ENCODE measurements around the gene KRT86. TPM values are rescaled to one million over a fixed set of nuclear protein-coding genes. Genes with fewer than 3 reads are reported as not detected.

The KRT86 gene
- total and polyA plus RNA-seq, 10 donors, result 0.08 to 0.26 (median 0.13) TPM; not detected in 6

DNA sequence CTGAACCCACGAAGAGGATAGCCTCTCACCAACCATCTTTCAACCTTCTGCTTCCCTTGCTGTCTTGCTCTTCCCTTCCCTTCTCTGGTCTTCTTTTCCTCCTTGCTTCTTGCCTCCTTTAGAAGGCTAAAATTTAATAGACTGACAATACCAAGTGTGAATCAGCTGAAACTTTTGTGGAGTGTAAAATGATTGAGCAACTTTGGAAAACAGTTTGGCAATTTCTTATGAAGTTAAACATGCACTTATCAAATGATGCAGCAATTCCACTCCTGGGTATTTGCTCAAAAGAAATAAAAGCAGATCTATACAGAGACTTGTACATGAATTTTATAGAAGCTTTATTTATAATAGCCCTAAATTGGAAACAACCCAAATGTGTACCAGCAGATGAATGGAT lies 3.3 kb upstream of the KRT86 start:
- intact Hi-C loops (cut with DNase I; ENCODE audit: low total_unique reads), result no loop called here

DNA sequence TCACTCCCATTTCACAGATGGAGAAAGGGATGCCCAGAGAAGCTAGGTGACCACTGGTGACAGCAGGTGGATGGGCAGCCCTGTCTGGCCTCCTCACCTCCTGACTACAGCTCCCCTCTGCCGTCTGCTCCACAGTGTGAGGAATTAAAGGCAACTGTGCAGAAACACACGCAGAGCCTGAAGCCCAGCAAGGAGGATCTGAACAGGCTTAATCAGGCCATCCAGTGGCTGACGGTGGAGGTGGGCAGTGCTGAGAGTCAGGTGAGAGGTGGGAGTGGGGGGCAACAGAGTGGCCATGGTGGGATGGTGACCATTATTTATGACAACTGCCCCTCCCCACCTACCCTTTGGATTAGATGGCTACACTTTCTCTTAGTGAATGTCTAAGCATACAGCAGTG lies 1.2 kb downstream of the KRT86 start:
- intact Hi-C loops (cut with DNase I; ENCODE audit: low total_unique reads), result no loop called here
- no peak overlapping the region for H3K4me3 ChIP-seq
- H3K27ac ChIP-seq, result no peak overlapping the region
- DNase-seq, result peak; percentile 35
- H3K4me1 ChIP-seq, result peaks cover 0 to 23% (median 9%) of the 10 kb centered on the region in 6 donors
- TF ChIP-seq POLR2AphosphoS5 (IDR thresholded peaks at IDR 0.05), result no peak
- TF ChIP-seq, protein P1, sequence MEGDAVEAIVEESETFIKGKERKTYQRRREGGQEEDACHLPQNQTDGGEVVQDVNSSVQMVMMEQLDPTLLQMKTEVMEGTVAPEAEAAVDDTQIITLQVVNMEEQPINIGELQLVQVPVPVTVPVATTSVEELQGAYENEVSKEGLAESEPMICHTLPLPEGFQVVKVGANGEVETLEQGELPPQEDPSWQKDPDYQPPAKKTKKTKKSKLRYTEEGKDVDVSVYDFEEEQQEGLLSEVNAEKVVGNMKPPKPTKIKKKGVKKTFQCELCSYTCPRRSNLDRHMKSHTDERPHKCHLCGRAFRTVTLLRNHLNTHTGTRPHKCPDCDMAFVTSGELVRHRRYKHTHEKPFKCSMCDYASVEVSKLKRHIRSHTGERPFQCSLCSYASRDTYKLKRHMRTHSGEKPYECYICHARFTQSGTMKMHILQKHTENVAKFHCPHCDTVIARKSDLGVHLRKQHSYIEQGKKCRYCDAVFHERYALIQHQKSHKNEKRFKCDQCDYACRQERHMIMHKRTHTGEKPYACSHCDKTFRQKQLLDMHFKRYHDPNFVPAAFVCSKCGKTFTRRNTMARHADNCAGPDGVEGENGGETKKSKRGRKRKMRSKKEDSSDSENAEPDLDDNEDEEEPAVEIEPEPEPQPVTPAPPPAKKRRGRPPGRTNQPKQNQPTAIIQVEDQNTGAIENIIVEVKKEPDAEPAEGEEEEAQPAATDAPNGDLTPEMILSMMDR (IDR thresholded peaks at IDR 0.05 in 8 of 11, conservative IDR thresholded peaks at IDR 0.05 in 3 of 11), result no peak
- no peak for TF ChIP-seq POLR2A (IDR thresholded peaks at IDR 0.05)
- peaks cover 0 to 55% (median 4%) of the 10 kb centered on the region in 7 donors for H3K27me3 ChIP-seq (replicated peaks in 1 of 7)
- no peaks in the 10 kb centered on the region for H3K36me3 ChIP-seq
- no peaks in the 10 kb centered on the region for H3K9me3 ChIP-seq
- WGBS, 5 donors, result 73 to 94% (median 88%) methylated on average over 3 of the region's 3 CpGs

More for the DNA sequence above, 3.3 kb upstream of the KRT86 start:
- no peak overlapping the region for H3K4me3 ChIP-seq
- H3K4me1 ChIP-seq, result no peaks in the 10 kb centered on the region
- no peaks in the 10 kb centered on the region for H3K9me3 ChIP-seq
- 67 to 95% (median 78%) methylated on average over 1 of the region's 1 CpG for WGBS, 5 donors
- no peaks in the 10 kb centered on the region for H3K36me3 ChIP-seq
- DNase-seq, result no peak
- no peak overlapping the region for H3K27ac ChIP-seq
- peaks cover 0 to 31% (median 0%) of the 10 kb centered on the region in 7 donors for H3K27me3 ChIP-seq (replicated peaks in 1 of 7)
- TF ChIP-seq POLR2AphosphoS5 (IDR thresholded peaks at IDR 0.05) (no peak), POLR2A (IDR thresholded peaks at IDR 0.05) (no peak)
- TF ChIP-seq, protein P1 (IDR thresholded peaks at IDR 0.05 in 8 of 11, conservative IDR thresholded peaks at IDR 0.05 in 3 of 11), result no peak

DNA sequence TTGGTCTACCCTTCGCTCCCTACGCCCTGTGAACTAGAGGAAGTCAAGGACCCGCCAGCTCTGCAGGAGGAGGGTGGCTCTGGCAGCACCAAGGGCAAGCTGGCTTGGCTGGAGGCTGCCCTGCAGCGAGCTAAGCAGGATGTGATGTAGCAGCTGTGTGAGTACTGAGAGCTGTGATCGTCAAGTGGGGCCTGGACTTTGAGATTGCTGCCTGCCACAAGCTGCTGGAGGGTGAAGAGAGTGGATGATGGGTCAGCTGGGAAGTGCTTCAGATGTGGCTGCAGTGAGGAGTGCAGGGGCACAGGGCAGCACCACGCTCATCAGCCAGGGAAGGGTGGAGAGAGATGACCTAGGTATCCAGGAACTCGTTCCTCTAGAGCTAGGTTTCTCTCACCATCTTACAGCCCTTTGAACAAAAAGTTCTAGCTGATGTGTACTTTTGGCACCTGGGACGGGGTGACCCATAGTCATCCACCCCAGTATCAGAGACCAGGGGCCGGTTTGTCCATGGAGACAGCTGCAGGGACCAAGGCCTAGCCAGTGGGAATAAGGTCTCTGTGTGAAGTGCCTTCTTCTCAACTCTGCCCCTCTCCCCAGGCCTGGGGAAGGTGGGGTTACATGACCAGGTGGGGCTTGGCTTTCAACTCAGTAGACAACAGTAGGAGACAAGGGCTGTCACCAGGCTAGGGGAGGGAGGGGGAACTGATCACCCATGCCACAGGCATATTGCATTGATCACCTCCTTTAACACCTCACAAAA lies 3.2 kb downstream of the KRT86 start:
- intact Hi-C loops (cut with DNase I; ENCODE audit: low total_unique reads), result no loop called here
- DNase-seq, result peak; percentile 67
- H3K36me3 ChIP-seq, result no peaks in the 10 kb centered on the region
- no peaks in the 10 kb centered on the region for H3K9me3 ChIP-seq
- H3K27ac ChIP-seq, result no peak overlapping the region
- no peak for TF ChIP-seq POLR2A (IDR thresholded peaks at IDR 0.05)
- H3K4me1 ChIP-seq, result peaks cover 0 to 25% (median 9%) of the 10 kb centered on the region in 6 donors
- H3K27me3 ChIP-seq (replicated peaks in 1 of 7), result peaks cover 0 to 50% (median 4%) of the 10 kb centered on the region in 7 donors
- no peak overlapping the region for H3K4me3 ChIP-seq
- 49 to 73% (median 63%) methylated on average over 9 of the region's 9 CpGs for WGBS, 5 donors

DNA sequence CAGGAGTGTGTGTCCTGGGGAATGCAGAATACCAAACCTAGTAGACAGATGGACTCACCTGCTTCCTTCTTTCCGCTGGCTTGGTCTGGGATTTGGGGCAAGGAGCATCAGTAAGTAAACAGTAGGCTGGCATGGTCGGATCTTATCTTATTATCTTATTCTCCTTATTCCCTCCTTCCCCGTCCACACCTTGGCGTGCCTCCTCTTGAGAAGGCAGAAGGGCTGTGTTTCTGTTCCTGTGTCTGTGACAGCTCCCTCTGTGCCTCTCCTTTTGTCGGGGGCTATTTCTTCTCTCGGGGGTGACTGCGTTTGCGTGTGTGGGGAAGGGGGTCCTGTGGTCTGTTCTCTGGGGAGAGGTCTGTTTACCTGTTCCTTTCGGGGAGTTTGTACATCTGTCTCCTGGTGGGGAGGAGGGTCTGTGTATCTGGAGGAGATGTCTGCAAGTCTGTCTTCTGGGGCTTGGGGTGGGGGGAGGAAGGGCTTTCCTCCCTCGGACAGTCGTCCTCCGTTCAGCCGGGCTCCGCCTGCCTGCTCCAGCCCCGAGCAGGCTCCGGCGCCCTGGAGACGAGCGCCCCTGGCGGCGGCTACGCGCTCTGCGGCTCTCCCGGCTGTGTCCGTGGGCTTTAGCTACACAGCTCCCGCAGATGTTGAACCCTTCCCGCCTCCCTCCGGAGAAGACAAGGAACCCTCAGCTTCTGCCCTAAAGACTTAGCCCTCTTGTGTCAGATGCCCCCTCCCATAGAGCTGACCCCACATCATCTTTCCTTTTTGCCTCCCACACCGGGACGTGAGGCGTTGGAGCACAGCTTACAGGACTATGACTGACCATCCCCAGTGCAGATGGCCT lies 4.4 kb downstream of the KRT86 start:
- Histone ChIP-seq H3K4me1 (peaks cover 0 to 25% (median 9%) of the 10 kb centered on the region in 6 donors), H3K27me3 (replicated peaks in 1 of 7) (peaks cover 0 to 50% (median 4%) of the 10 kb centered on the region in 7 donors), H3K27ac (no peak overlapping the region), H3K9me3 (no peaks in the 10 kb centered on the region), H3K36me3 (no peaks in the 10 kb centered on the region), H3K4me3 (peak overlapping the region in 1 of 8 donors; percentile 33)
- DNase-seq, result peak; percentile 93
- 20 to 25% (median 24%) methylated on average over 26 to 32 of the region's 32 CpGs for WGBS, 5 donors
- peak in 1 of 3 donors; percentile 29 for TF ChIP-seq POLR2AphosphoS5 (IDR thresholded peaks at IDR 0.05)
- TF ChIP-seq POLR2A (IDR thresholded peaks at IDR 0.05), result no peak
- TF ChIP-seq, protein P1 (IDR thresholded peaks at IDR 0.05 in 8 of 11, conservative IDR thresholded peaks at IDR 0.05 in 3 of 11), result peak; percentile 56 to 98 (median 94)
- intact Hi-C loops (cut with DNase I; ENCODE audit: low total_unique reads), result no loop called here

Data from spleen (tissue), 11 donors.